Aorta (tissue), 5 donors: ENCODE measurements around the gene HMGN3. TPM values are rescaled to one million over a fixed set of nuclear protein-coding genes. Genes with fewer than 3 reads are reported as not detected.

Experiments
- ATAC-seq: fragments of 200-7000 bp; cut with Tn5 transposase; one replicate; pipeline ENCODE4 v1.9.1; 2022; ENCODE audit warnings: moderate library complexity; ENCODE audit not compliant: low FRiP score
- DNase-seq, 2 donors: peaks; one replicate each; pipeline ENCODE4 v3.0.0-alpha.2; 2020
- H3K27ac ChIP-seq, 2 donors: one replicate each; pipeline ENCODE4 v1.5.1; 2013; ENCODE audit warnings: low read length in 2 of 2, mild to moderate bottlenecking in 2 of 2, moderate library complexity in 2 of 2, control low read depth in 1 of 2, inconsistent platforms in 1 of 2, low read depth in 1 of 2
- H3K27me3 ChIP-seq, 2 donors: one replicate each; pipeline ENCODE4 v1.6.1; 2013; ENCODE audit warnings: control low read depth in 1 of 2, low read length in 1 of 2, mild to moderate bottlenecking in 1 of 2, moderate library complexity in 1 of 2; ENCODE audit not compliant: insufficient read depth in 2 of 2, control insufficient read depth in 1 of 2
- H3K36me3 ChIP-seq, 2 donors: one replicate each; pipeline ENCODE4 v1.6.1; 2013; ENCODE audit warnings: control low read depth in 1 of 2, low read length in 1 of 2, mild to moderate bottlenecking in 1 of 2; ENCODE audit not compliant: insufficient read depth in 2 of 2, control insufficient read depth in 1 of 2
- H3K4me1 ChIP-seq, 2 donors: one replicate each; pipeline ENCODE4 v1.6.1; 2013; ENCODE audit warnings: low read length in 2 of 2, control low read depth in 1 of 2, mild to moderate bottlenecking in 1 of 2, moderate library complexity in 1 of 2; ENCODE audit not compliant: insufficient read depth in 2 of 2, control insufficient read depth in 1 of 2
- H3K4me3 ChIP-seq, 2 donors: one replicate each; pipeline ENCODE4 v1.5.1; 2013; ENCODE audit warnings: low read length in 2 of 2, control low read depth in 1 of 2, mild to moderate bottlenecking in 1 of 2
- H3K9me3 ChIP-seq: one replicate; pipeline ENCODE4 v1.6.1; 2013; ENCODE audit warnings: mild to moderate bottlenecking, low read length; ENCODE audit not compliant: control insufficient read depth
- WGBS, 2 donors: extraction: QIAGEN DNeasy Blood & Tissue Kit; methylation state at CpG; one replicate each; pipeline ENCODE4 v1.1.7; 2013; 5-methylcytosine and 5-hydroxymethylcytosine counted together
- intact Hi-C, 2 donors: fragments of 100-400 bp; cut with DNase I; formaldehyde crosslinking; loops; one replicate each; pipeline versions ENCODE4 v1.14.2 to v1.15.0; 2022
- polyA plus RNA-seq, 2 donors: library from polyadenylated mRNA; stranded (reverse); fragments of 200-250 nt; gene quantifications; one replicate each; pipeline ENCODE4 v1.2.3, GENCODE V29; 2013
- total RNA-seq, 2 donors: library from RNA; stranded (reverse); fragmentation: NEBNext Ultra II Directional; extraction: Animal tissue kit (Norgen Biotek cat#: 25700); gene quantifications; one replicate each; pipeline ENCODE4 v1.2.1, GENCODE V29; 2021
- donor health status: healthy with polysubstance abuse.
- donor health status: Bipolar disorder and iron deficiency.
- donor health status: DM: no; HTN: no; CAD: no.
- donor health status: DM: no; HTN: no; CAD: no.
- donor health status: DM: yes; HTN: yes; CAD: no.

HMGN3 gene
- total and polyA plus RNA-seq, 4 donors, result 41.0 to 131 (median 73.7) TPM

DNA sequence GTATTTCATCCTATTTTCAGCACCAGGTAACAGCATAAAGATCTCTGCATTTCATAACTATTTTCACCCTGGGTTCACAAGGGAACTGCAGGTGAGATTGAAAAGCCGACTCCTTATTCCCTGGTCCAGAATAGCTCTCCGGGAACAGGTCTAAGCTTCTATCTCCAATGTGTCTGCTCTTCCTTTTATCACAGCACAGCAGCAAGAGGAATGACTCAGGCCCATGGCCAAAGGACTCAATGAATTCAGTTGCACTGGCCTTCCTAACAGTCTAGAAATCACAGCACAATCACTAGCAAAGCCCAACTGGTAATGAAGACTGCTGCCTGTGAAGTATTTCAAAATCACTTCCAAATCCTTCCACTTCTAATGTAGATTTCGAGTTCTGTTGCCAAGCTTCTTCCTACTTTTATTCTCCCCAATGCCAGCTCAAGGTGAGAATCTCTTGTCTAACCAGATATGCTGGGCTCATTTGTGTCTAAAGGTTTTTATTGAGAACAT, 30.7 kb downstream of the HMGN3 start:
- no peaks in the 10 kb centered on the region for H3K27me3 ChIP-seq
- H3K9me3 ChIP-seq, result no peaks in the 10 kb centered on the region
- no peak overlapping the region for H3K4me3 ChIP-seq
- H3K36me3 ChIP-seq, result peaks cover 0 to 7% of the 10 kb centered on the region in 2 donors
- intact Hi-C loops, result no loop called here
- no peaks in the 10 kb centered on the region for H3K4me1 ChIP-seq
- ATAC-seq (no peak), DNase-seq (no peak)
- H3K27ac ChIP-seq, result no peak overlapping the region
- WGBS, 2 donors, result 87% methylated on average over 3 of the region's 3 CpGs

DNA sequence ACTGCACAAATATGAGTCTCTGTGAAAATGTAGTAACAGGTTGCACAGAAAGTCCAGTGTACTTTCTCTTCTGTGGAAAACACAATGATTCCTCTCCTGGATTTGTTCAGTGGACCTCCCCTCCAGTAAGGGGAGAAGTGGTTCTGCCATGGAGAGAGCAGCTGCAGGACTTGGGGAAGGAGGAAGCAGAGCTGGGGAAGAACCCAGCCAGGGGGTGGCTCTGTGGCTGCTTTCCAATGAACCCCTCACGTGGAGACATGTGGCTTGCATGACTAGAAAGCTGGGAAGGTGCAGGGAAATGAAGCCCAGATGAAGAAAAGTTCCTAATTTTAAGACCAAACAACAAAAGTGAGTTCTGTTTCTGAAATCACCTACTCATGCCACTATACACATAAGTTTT, 31.9 kb downstream of the HMGN3 start:
- peaks cover 0 to 7% of the 10 kb centered on the region in 2 donors for H3K36me3 ChIP-seq
- no peaks in the 10 kb centered on the region for H3K9me3 ChIP-seq
- H3K27ac ChIP-seq, result no peak overlapping the region
- DNase-seq, result peak in 1 of 2 donors; percentile 45
- 53 to 72% methylated on average over 1 of the region's 1 CpG for WGBS, 2 donors
- no peak overlapping the region for H3K4me3 ChIP-seq
- intact Hi-C loops, result no loop called here
- ATAC-seq, result no peak
- H3K27me3 ChIP-seq, result no peaks in the 10 kb centered on the region
- no peaks in the 10 kb centered on the region for H3K4me1 ChIP-seq

DNA sequence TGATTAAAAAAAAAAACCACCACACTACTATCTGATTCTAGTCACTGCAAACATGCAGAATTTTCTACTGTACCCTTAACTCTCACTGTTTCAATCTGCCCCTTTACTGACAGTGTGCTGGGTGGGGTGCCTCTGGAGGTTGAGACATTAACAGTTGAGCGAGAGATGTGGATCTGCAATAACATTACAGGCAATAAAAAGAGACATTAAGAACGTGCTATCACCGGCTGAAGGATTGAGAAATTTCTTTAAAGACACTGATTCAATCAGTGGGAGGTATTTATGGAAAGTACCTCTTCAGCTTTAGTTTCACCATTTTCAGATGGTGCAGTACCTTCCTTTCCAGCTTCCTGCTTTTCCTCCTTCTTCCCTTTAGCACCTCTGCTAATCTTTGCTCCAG, 32.5 kb downstream of the HMGN3 start:
- intact Hi-C loops, result no loop called here
- no peaks in the 10 kb centered on the region for H3K4me1 ChIP-seq

DNA sequence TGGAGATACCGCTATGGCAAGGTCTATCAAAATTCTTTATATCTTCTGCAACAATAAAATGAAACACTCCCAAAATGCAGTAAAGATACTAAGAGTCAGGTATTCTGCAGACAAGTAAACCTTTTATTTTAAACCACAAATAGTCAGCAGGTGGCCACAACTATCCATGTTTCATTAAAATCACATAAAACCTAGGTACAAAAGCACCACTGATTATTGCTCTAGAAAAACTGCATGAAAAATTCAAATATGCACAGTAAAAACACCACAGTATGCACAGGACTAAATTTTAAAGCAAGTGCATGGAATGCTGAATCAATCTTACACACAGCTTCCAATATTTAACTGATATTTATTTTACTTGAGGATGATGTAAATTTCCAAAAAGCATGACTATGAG, 33.3 kb downstream of the HMGN3 start:
- Histone ChIP-seq H3K4me3 (no peak overlapping the region), H3K36me3 (peaks cover 0 to 7% of the 10 kb centered on the region in 2 donors), H3K27ac (no peak overlapping the region), H3K9me3 (no peaks in the 10 kb centered on the region), H3K27me3 (no peaks in the 10 kb centered on the region), H3K4me1 (no peaks in the 10 kb centered on the region)
- 97% methylated on average over 1 of the region's 1 CpG for WGBS, 2 donors
- ATAC-seq (no peak), DNase-seq (no peak)
- intact Hi-C loops, result no loop called here

More for the DNA sequence above, 32.5 kb downstream of the HMGN3 start:
- Histone ChIP-seq H3K9me3 (no peaks in the 10 kb centered on the region), H3K4me3 (no peak overlapping the region), H3K27ac (no peak overlapping the region), H3K36me3 (peaks cover 0 to 7% of the 10 kb centered on the region in 2 donors), H3K27me3 (no peaks in the 10 kb centered on the region)
- WGBS, 2 donors, result 83 to 90% methylated on average over 3 of the region's 3 CpGs
- DNase-seq, result no peak
- ATAC-seq, result no peak

DNA sequence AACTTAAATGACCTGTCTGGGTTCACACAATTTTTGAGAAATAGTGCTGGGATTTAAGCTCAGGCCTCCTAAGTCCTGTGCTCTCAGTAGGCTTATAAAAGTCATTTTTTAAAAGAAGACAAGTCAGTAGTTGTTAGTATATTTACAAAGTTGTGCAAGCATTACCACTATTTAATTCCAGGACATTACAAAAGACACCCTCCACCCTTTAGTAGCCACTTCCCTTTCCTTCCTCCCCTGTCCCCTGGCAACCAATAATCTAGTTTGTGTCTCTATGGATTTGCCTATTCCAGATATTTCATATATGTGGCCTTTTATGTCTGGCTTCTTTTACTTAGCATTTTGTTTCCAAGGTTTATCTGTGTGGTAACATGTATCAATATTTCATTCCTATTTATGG, 37.6 kb downstream of the HMGN3 start:
- no peak overlapping the region for H3K27ac ChIP-seq
- H3K4me1 ChIP-seq, result no peaks in the 10 kb centered on the region
- no peak overlapping the region for H3K4me3 ChIP-seq
- ATAC-seq (no peak), DNase-seq (no peak)
- no peaks in the 10 kb centered on the region for H3K27me3 ChIP-seq
- intact Hi-C loops, result loop anchor here in 1 of 2 donors (10.0 kb wide), 1 partner anchor 138 kb away; no protein-coding TSS in a partner anchor
- peaks cover 2% of the 10 kb centered on the region for H3K9me3 ChIP-seq
- H3K36me3 ChIP-seq, result peaks cover 0 to 2% of the 10 kb centered on the region in 2 donors

DNA sequence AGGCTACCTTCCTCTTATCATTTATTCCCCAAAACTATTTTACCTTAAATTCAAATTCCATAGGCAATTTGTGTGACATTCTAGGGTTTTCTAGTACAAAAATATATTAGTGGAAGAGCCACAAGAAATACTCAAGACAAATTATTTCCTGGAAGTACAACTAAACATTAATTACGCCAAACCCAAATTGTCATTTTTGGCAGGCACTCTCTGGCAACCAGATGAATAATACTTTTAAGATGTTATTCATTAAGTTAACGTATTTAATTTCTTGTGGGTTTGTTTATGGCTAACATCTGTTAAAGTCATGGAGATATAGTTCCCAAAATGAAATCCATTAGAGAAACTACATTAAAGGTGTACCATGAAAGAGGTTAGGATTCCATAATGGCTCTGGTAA, 40.5 kb downstream of the HMGN3 start:
- ATAC-seq, result no peak
- no peaks in the 10 kb centered on the region for H3K27me3 ChIP-seq
- H3K4me1 ChIP-seq, result peaks cover 0 to 2% of the 10 kb centered on the region in 2 donors
- H3K9me3 ChIP-seq, result peaks cover 2% of the 10 kb centered on the region
- H3K36me3 ChIP-seq, result peaks cover 0 to 2% of the 10 kb centered on the region in 2 donors
- no peak overlapping the region for H3K27ac ChIP-seq
- intact Hi-C loops, result loop anchor here in 1 of 2 donors (10.0 kb wide), 1 partner anchor 141 kb away; no protein-coding TSS in a partner anchor
- no peak for DNase-seq
- WGBS, 2 donors, result 68 to 73% methylated on average over 2 of the region's 2 CpGs
- H3K4me3 ChIP-seq, result no peak overlapping the region

DNA sequence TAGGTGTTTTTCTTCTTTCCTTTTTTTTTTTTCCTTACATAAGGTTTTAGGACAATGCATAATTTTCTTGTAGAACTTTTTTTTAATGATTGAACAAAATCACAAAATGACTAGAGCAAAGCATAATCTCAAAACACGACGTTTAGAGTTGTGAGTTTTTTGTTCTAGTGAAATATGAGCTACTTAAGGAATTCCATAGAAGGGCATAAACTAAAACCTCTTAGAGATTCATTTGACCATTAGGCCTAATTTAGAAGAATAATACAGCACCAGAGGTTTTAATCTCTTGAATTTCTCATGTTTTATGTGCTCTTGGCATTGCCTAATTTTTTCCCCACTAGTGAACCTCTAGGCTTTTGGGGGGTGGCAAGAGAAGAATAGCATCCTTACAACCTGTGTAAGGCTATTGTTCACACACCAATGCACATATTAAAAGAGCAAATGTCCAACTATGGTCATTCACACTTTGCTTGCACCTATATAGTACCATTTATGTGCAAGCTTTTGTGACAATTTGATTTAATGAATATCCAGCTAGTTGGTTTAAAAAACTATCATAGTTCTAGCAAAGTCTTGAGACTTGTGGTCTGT, 44.6 kb downstream of the HMGN3 start:
- intact Hi-C loops, result loop anchor here in 1 of 2 donors (10.0 kb wide), 1 partner anchor 145 kb away; no protein-coding TSS in a partner anchor
- WGBS, 2 donors, result 7 to 15% methylated on average over 2 of the region's 2 CpGs
- no peak for DNase-seq

DNA sequence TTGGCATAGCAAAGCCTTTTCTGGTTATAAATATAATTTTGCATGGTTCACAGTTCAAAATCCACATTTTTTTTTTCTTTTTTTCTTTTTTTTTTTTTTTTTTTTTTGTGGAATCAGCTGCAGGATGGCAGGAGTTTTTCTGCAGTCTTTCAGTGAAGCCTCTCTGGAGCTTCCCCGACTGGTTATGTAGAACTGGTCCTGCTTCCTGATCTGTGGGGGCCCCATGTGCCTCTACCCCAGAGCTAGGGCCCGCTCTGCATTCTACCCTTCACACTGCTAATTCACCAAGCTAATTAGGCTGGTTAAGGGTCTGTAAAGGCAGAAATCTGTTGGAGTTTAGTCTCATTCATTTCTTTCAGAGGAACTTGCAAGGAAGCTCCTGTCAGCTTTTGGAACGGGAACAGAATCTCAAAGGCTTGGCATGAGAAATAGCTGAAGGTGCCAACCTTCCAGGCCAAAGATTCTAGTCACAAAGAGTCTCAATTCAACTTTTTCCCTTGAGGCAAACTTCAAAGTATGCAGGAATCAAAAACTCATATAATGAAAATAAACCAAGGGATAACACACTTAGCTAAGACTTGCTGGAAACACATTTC, 45.5 kb downstream of the HMGN3 start:
- Histone ChIP-seq H3K4me3 (no peak overlapping the region), H3K27me3 (no peaks in the 10 kb centered on the region), H3K4me1 (peaks cover 0 to 2% of the 10 kb centered on the region in 2 donors), H3K27ac (no peak overlapping the region), H3K9me3 (peaks cover 2% of the 10 kb centered on the region), H3K36me3 (peaks cover 0 to 2% of the 10 kb centered on the region in 2 donors)
- DNase-seq (no peak), ATAC-seq (no peak)
- intact Hi-C loops, result no loop called here
- 25 to 39% methylated on average over 3 of the region's 3 CpGs for WGBS, 2 donors

More for the DNA sequence above, 44.6 kb downstream of the HMGN3 start:
- Histone ChIP-seq H3K4me3 (no peak overlapping the region), H3K27ac (no peak overlapping the region), H3K9me3 (peaks cover 2% of the 10 kb centered on the region), H3K27me3 (no peaks in the 10 kb centered on the region), H3K4me1 (peaks cover 0 to 2% of the 10 kb centered on the region in 2 donors), H3K36me3 (peaks cover 0 to 2% of the 10 kb centered on the region in 2 donors)
- no peak for ATAC-seq

DNA sequence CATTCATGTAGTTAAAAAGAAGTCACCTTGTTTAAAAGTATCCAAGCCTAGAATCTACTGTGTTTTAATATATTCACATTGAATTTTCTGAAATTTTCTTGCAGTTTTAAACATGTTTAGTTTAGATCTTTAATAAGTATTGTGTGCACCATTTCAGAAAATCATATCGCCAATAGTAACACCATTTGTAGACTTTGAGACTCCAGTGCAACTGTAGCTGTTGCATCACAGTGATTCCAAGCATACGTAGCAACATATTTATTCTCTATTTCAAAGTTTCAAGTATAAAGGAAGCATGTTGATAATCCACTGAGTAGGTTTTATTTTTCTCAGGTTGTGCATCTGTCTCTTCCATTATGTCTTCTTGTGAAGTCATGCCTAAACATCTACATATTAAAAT, 46.4 kb downstream of the HMGN3 start:
- 80 to 84% methylated on average over 2 of the region's 2 CpGs for WGBS, 2 donors
- H3K27ac ChIP-seq, result no peak overlapping the region
- no peaks in the 10 kb centered on the region for H3K27me3 ChIP-seq
- H3K36me3 ChIP-seq, result peaks cover 0 to 2% of the 10 kb centered on the region in 2 donors
- DNase-seq (no peak), ATAC-seq (no peak)
- intact Hi-C loops, result no loop called here
- H3K4me3 ChIP-seq, result no peak overlapping the region
- H3K4me1 ChIP-seq, result peaks cover 0 to 2% of the 10 kb centered on the region in 2 donors
- peaks cover 2% of the 10 kb centered on the region for H3K9me3 ChIP-seq
